Mesenchymal stem cell (in vitro differentiated cells and primary cell): Measurements from ENCODE around the gene DDAH1.

Source experiments
- DNase-seq: peaks from one replicate; pipeline ENCODE4 v3.0.0-alpha.2; 2013
- H2AFZ ChIP-seq: one replicate; pipeline ENCODE4 v1.6.1; 2013; ENCODE audit warnings: low read depth, mild to moderate bottlenecking, control low read depth, inconsistent platforms, low read length, moderate library complexity
- H2AK5ac ChIP-seq: 2 replicates; pipeline ENCODE4 v1.6.1; 2013; ENCODE audit warnings: low read length, moderate library complexity, mild to moderate bottlenecking, inconsistent platforms; ENCODE audit not compliant: severe bottlenecking
- H2BK120ac ChIP-seq: one replicate; pipeline ENCODE4 v1.6.1; 2013; ENCODE audit warnings: low read depth, mild to moderate bottlenecking, inconsistent platforms, low read length, moderate library complexity
- H2BK12ac ChIP-seq, 2 experiments: one replicate each; pipeline ENCODE4 v1.6.1; 2013; ENCODE audit warnings: inconsistent platforms in 2 of 2, low read length in 2 of 2, mild to moderate bottlenecking in 2 of 2, moderate library complexity in 2 of 2, control low read depth in 1 of 2
- H2BK15ac ChIP-seq: one replicate; pipeline ENCODE4 v1.6.1; 2013; ENCODE audit warnings: mild to moderate bottlenecking, low read depth, inconsistent platforms; ENCODE audit not compliant: poor library complexity, severe bottlenecking
- H2BK5ac ChIP-seq: 2 replicates; pipeline ENCODE4 v1.6.1; 2013; ENCODE audit warnings: low read depth, mild to moderate bottlenecking, low read length, control low read depth, inconsistent platforms; ENCODE audit not compliant: poor library complexity, severe bottlenecking
- H3K14ac ChIP-seq, 2 experiments: one replicate each; pipeline ENCODE4 v1.6.1; 2013; ENCODE audit warnings: inconsistent platforms in 2 of 2, low read length in 2 of 2, control low read depth in 1 of 2, mild to moderate bottlenecking in 1 of 2, moderate library complexity in 1 of 2
- H3K18ac ChIP-seq, 2 experiments: one replicate each; pipeline ENCODE4 v1.6.1; 2013; ENCODE audit warnings: inconsistent platforms in 2 of 2, low read length in 2 of 2, control low read depth in 1 of 2, low read depth in 1 of 2, mild to moderate bottlenecking in 1 of 2
- H3K23ac ChIP-seq, 2 experiments: one replicate each; pipeline ENCODE4 v1.6.1; 2013; ENCODE audit warnings: inconsistent platforms in 2 of 2, low read length in 2 of 2, mild to moderate bottlenecking in 2 of 2, moderate library complexity in 2 of 2, control low read depth in 1 of 2
- H3K27ac ChIP-seq: 2 replicates; pipeline ENCODE4 v1.5.1; 2013; ENCODE audit warnings: mild to moderate bottlenecking, moderate library complexity, low read length, control low read depth, inconsistent platforms; ENCODE audit not compliant: poor library complexity, severe bottlenecking
- H3K27me3 ChIP-seq, 2 experiments: 2 replicates each; pipeline versions ENCODE4 v1.6.1 to v1.7.0; 2013; ENCODE audit warnings: low read length in 2 of 2, mild to moderate bottlenecking in 2 of 2, moderate library complexity in 2 of 2, control low read depth in 1 of 2, inconsistent platforms in 1 of 2; ENCODE audit not compliant: control insufficient read depth in 1 of 2, insufficient read depth in 1 of 2
- H3K36me3 ChIP-seq, 2 experiments: 2 replicates each; pipeline versions ENCODE4 v1.6.1 to v1.7.0; 2013; ENCODE audit warnings: low read length in 2 of 2, control low read depth in 1 of 2, inconsistent platforms in 1 of 2, low read depth in 1 of 2, mild to moderate bottlenecking in 1 of 2; ENCODE audit not compliant: insufficient read depth in 2 of 2, control insufficient read depth in 1 of 2
- H3K4ac ChIP-seq, 2 experiments: one replicate each; pipeline ENCODE4 v1.6.1; 2013; ENCODE audit warnings: inconsistent platforms in 2 of 2, low read length in 2 of 2, mild to moderate bottlenecking in 2 of 2, moderate library complexity in 2 of 2, control low read depth in 1 of 2, low read depth in 1 of 2
- H3K4me1 ChIP-seq: 2 replicates; pipeline ENCODE4 v1.6.1; 2013; ENCODE audit warnings: low read depth, low read length, control low read depth; ENCODE audit not compliant: control insufficient read depth, insufficient read depth
- H3K4me2 ChIP-seq: 2 replicates; pipeline ENCODE4 v1.6.1; 2013; ENCODE audit warnings: low read length, mild to moderate bottlenecking, inconsistent platforms; ENCODE audit not compliant: poor library complexity, severe bottlenecking
- H3K4me3 ChIP-seq, 2 experiments: 2 replicates each; pipeline versions ENCODE4 v1.5.1 to v1.7.0; 2013; ENCODE audit warnings: low read length in 2 of 2, mild to moderate bottlenecking in 2 of 2, control low read depth in 1 of 2, low read depth in 1 of 2; ENCODE audit not compliant: insufficient read depth in 1 of 2
- H3K79me1 ChIP-seq: replicated peaks from 2 replicates; pipeline ENCODE4 v1.6.1; 2013; ENCODE audit warnings: mild to moderate bottlenecking, control low read depth, low read length, inconsistent platforms; ENCODE audit not compliant: poor library complexity, severe bottlenecking
- H3K9ac ChIP-seq: 2 replicates; pipeline ENCODE4 v1.7.0; 2013; ENCODE audit warnings: mild to moderate bottlenecking, low read length, moderate library complexity
- H3K9me3 ChIP-seq: 2 replicates; pipeline ENCODE4 v1.7.0; 2013; ENCODE audit warnings: mild to moderate bottlenecking, low read length; ENCODE audit not compliant: control insufficient read depth
- H4K8ac ChIP-seq: one replicate; pipeline ENCODE4 v1.6.1; 2013; ENCODE audit warnings: inconsistent platforms, mild to moderate bottlenecking, low read length, moderate library complexity
- H4K91ac ChIP-seq: one replicate; pipeline ENCODE4 v1.6.1; 2013; ENCODE audit warnings: mild to moderate bottlenecking, low read length, inconsistent platforms
- WGBS: methylation state at CpG from one replicate; pipeline ENCODE4 v1.1.7; 2013; ENCODE audit warnings: mixed read lengths; 5-methylcytosine and 5-hydroxymethylcytosine counted together

Gene DDAH1

DNA sequence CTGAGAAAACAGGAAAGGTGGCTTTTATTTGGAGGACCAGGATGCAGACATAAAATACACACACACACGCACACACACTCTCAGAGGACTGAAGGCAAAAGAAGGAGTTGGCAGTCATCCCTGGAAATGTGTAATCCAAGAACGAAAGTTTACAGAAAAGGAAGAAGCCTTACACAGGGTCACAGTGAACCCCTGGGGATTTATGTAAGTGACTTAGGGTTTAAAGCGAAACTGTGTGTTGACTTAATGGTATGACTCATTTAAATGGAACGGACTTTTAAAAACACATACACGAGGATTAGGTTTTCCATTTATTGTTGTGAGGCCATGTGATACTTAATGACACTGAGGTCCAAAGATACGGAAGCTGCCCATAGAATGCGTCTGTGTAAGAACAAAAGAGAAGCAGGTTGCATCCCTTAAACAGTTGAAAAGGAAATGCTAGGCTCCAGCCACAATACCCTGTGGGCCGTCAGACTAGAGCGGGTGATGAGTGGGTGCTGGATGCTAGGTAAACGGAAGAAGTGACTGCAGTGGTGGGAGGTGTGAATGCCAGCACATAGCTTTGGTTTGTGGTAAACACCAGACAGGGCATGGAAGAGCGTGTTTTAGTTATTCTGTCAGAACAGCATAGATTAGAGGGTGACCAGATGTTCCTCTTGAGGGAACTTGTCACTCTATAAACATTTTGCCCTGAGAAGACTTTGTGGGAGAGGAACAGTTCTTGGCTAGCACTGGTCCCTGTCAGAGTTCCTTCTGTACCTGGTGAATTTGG is 166.9 kb downstream of the DDAH1 start:
- H2AFZ ChIP-seq: no peak overlapping the region
- H3K27me3 ChIP-seq: no peaks in the 10 kb centered on the region
- H2BK12ac ChIP-seq: peak overlapping the region in 1 of 2 experiments; percentile 81
- no peak overlapping the region for H3K23ac ChIP-seq
- H3K27ac ChIP-seq: peak overlapping the region; percentile 91
- H3K36me3 ChIP-seq: no peaks in the 10 kb centered on the region
- H3K9ac ChIP-seq: peak overlapping the region; percentile 16
- no peak overlapping the region for H2BK120ac ChIP-seq
- H3K9me3 ChIP-seq: no peaks in the 10 kb centered on the region
- H3K4me2 ChIP-seq: no peak overlapping the region
- peak overlapping the region; percentile 91 for H2AK5ac ChIP-seq
- H4K8ac ChIP-seq: no peak overlapping the region
- WGBS: under 1% methylated on average over 11 of the region's 11 CpGs
- peak overlapping the region; percentile 40 for H4K91ac ChIP-seq
- H3K79me1 ChIP-seq: no peaks in the 10 kb centered on the region
- no peak overlapping the region for H3K4ac ChIP-seq
- peak; percentile 99 for DNase-seq
- peak overlapping the region in 1 of 2 experiments; percentile 77 for H3K18ac ChIP-seq
- no peak overlapping the region for H3K14ac ChIP-seq
- no peak overlapping the region for H2BK15ac ChIP-seq
- H2BK5ac ChIP-seq: peak overlapping the region; percentile 70
- H3K4me3 ChIP-seq: peak overlapping the region in 1 of 2 experiments; percentile 23
- H3K4me1 ChIP-seq: peaks cover 19% of the 10 kb centered on the region

DNA sequence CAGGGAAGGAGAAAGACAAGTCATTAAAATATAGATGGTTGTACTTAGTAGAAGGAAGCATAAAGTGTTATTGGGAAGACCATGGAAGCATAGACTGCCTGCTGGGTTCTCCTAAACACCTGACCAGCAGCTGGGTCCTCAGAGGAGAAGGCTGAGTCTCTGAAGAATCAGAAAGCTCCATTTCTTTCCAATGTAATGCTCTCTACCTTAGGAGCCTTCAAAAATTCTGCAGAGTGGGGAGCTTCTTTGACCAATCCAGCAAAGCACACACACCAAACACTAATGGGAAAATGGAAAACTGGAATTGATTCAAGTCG is 167.5 kb downstream of the DDAH1 start:
- DNase-seq: no peak
- peak overlapping the region; percentile 85 for H2BK15ac ChIP-seq
- H3K14ac ChIP-seq: no peak overlapping the region
- peak overlapping the region in 1 of 2 experiments; percentile 44 for H3K18ac ChIP-seq
- H3K36me3 ChIP-seq: no peaks in the 10 kb centered on the region
- H2AK5ac ChIP-seq: peak overlapping the region; percentile 90
- no peaks in the 10 kb centered on the region for H3K9me3 ChIP-seq
- H2AFZ ChIP-seq: no peak overlapping the region
- H3K79me1 ChIP-seq: no peaks in the 10 kb centered on the region
- H3K4me3 ChIP-seq: peak overlapping the region in 1 of 2 experiments; percentile 23
- no peak overlapping the region for H4K8ac ChIP-seq
- peak overlapping the region; percentile 16 for H3K9ac ChIP-seq
- H3K4me1 ChIP-seq: peaks cover 19% of the 10 kb centered on the region
- no peak overlapping the region for H2BK12ac ChIP-seq
- H3K4ac ChIP-seq: no peak overlapping the region
- H2BK5ac ChIP-seq: peak overlapping the region; percentile 59
- no peak overlapping the region for H3K4me2 ChIP-seq
- no peak overlapping the region for H4K91ac ChIP-seq
- H3K23ac ChIP-seq: no peak overlapping the region
- no peak overlapping the region for H2BK120ac ChIP-seq
- peak overlapping the region; percentile 91 for H3K27ac ChIP-seq
- H3K27me3 ChIP-seq: no peaks in the 10 kb centered on the region
- WGBS: no CpG with 5 or more reads among the region's 1 CpG

DNA sequence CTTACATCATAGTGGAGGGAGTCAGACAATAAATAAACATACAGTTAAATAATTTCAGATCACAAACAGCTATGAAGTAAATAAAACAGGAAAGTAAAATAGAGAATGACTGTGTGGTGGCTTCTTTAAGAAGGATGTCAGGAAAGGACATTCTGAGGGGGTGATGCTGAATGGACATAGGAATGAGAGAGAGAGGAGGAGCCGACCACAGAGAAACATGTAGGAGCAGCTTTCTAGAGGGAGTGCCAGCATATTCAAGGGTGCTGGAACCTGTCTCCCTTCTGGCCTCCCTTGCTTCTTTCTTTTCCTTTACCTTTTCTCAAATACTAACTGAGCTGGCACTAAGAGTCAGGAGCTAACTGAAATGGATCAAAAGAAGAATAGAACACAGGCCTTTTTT is 168.0 kb downstream of the DDAH1 start:
- H3K4me3 ChIP-seq: no peak overlapping the region
- WGBS: no CpG with 5 or more reads among the region's 1 CpG

DNA sequence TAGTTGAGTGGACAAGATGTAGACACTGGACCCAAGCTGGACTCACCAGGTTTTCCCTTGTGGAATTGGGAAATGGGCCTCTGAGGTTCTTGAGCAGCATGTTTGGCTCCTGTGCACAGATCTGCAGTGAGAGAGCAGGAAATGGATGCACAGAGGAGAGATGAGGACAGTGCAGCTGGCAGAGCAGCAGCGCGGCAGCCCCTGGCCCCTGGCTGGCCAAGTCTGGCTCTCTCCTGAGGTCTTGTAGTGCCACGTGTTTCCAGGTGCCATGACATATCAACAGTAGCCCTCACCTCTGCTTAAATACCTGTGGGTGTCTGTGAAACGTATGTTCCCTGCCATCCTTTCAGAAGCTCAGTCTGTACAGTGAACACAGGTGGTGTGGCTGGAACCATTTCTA is 169.3 kb downstream of the DDAH1 start:
- WGBS: 99% methylated on average over 4 of the region's 4 CpGs
- no peak overlapping the region for H3K4ac ChIP-seq

More for the DNA sequence above, 168.0 kb downstream of the DDAH1 start:
- Histone ChIP-seq H3K23ac (no peak overlapping the region), H3K4ac (no peak overlapping the region), H3K27me3 (no peaks in the 10 kb centered on the region), H4K8ac (no peak overlapping the region), H3K36me3 (no peaks in the 10 kb centered on the region), H3K9me3 (no peaks in the 10 kb centered on the region), H3K79me1 (no peaks in the 10 kb centered on the region), H4K91ac (no peak overlapping the region), H2BK12ac (no peak overlapping the region), H3K9ac (peak overlapping the region; percentile 16), H3K4me1 (peaks cover 19% of the 10 kb centered on the region), H3K27ac (peak overlapping the region; percentile 91), H3K14ac (no peak overlapping the region), H2AFZ (no peak overlapping the region), H2BK5ac (peak overlapping the region; percentile 59), H2BK15ac (no peak overlapping the region), H3K4me2 (no peak overlapping the region), H2BK120ac (no peak overlapping the region), H3K18ac (no peak overlapping the region), H2AK5ac (peak overlapping the region; percentile 90)
- DNase-seq: no peak

More for the DNA sequence above, 169.3 kb downstream of the DDAH1 start:
- Histone ChIP-seq H3K9ac (no peak overlapping the region), H3K4me3 (no peak overlapping the region), H2AFZ (no peak overlapping the region), H2AK5ac (peak overlapping the region; percentile 57), H3K4me2 (no peak overlapping the region), H3K27ac (peak overlapping the region; percentile 64), H3K23ac (no peak overlapping the region), H3K9me3 (no peaks in the 10 kb centered on the region), H2BK15ac (no peak overlapping the region), H3K27me3 (no peaks in the 10 kb centered on the region), H2BK120ac (peak overlapping the region; percentile 37), H3K36me3 (no peaks in the 10 kb centered on the region), H3K79me1 (no peaks in the 10 kb centered on the region), H4K8ac (peak overlapping the region; percentile 73), H4K91ac (peak overlapping the region; percentile 53), H2BK5ac (peak overlapping the region; percentile 35), H3K4me1 (peaks cover 20% of the 10 kb centered on the region), H2BK12ac (peak overlapping the region in 1 of 2 experiments; percentile 29), H3K14ac (no peak overlapping the region), H3K18ac (no peak overlapping the region)
- DNase-seq: no peak
